ENCODE data around the gene COX4I1.
A peak's percentile ranks its signal among the peaks of the same experiment; 100 is the strongest.
"Not testable (repeated sequence)": the region's sequence is repeated elsewhere in the genome, so short reads cannot be mapped to it uniquely, and the experiment has no call there.

The COX4I1 gene

GRCh38 chr16:85800321-85800669, 800 bp downstream of the COX4I1 start:
- no peak for DNase-seq (ENCODE audit: low spot score)

DNA sequence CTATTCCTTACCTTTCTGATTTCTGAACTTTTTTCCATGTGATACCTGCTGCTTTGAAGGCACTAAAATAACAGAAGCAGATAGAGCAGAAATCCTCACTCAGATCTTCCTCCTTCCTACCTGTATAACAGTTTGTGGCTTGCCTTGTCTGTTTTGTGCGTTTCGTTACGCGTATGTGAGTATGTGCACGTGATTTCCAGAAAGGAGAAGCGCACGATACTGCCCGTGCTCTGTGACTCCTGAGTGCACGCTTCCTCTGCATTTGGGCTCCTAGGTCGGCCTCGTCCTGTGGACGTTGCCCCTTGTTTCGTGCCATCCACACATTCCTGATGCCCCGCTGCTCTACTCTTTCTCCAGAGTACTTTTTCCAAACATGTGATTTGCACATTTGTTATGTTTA, 4.1 kb downstream of the COX4I1 start:
- DNase-seq (ENCODE audit: low spot score) = no peak

GRCh38 chr16:85805442-85806045, 6.0 kb downstream of the COX4I1 start:
- DNase-seq (ENCODE audit: low spot score) = no peak

GRCh38 chr16:85806539-85806938, 7.0 kb downstream of the COX4I1 start:
- DNase-seq (ENCODE audit: low spot score) = no peak

DNA sequence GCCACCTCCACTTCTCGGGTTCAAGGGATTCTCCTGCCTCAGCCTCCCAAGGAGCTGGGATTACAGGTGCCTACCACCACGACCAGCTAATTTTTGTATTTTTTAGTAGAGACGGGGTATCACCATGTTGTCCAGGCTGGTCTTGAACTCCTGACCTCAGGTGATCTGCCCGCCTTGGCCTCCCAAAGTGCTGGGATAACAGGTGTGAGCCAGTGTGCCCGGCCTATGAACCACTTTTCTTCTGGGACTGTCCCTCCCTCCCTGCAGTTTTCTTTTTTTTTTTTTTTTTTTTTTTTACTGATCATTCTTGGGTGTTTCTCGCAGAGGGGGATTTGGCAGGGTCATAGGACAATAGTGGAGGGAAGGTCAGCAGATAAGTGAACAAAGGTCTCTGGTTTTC, 7.8 kb downstream of the COX4I1 start:
- not testable (repeated sequence) for DNase-seq (ENCODE audit: low spot score)

DNA sequence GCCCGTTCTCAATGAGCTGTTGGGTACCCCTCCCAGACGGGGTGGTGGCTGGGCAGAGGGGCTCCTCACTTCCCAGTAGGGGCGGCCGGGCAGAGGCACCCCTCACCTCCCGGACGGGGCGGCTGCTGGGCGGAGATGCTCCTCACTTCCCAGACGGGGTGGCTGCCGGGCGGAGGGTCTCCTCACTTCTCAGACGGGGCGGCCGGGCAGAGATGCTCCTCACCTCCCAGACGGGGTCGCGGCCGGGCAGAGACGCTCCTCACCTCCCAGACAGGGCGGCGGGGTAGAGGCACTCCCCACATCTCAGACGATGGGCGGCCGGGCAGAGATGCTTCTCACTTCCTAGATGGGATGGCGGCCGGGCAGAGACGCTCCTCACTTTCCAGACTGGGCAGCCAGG, 8.6 kb downstream of the COX4I1 start:
- not testable (repeated sequence) for DNase-seq (ENCODE audit: low spot score)

- DNase-seq (ENCODE audit: low spot score) = no peak
Measured at GRCh38 chr16:85808926-85809325, 9.4 kb downstream of the COX4I1 start.

- DNase-seq (ENCODE audit: low spot score) = no peak
Measured at GRCh38 chr16:85809645-85810044, 10.2 kb downstream of the COX4I1 start.

- DNase-seq (ENCODE audit: low spot score) = no peak
Measured at GRCh38 chr16:85810097-85810741, 10.7 kb downstream of the COX4I1 start.

GRCh38 chr16:85810742-85811115, 11.2 kb downstream of the COX4I1 start:
- no peak for DNase-seq (ENCODE audit: low spot score)

- no peak for DNase-seq (ENCODE audit: low spot score)
Measured at GRCh38 chr16:85812031-85812807, 12.7 kb downstream of the COX4I1 start.

DNA sequence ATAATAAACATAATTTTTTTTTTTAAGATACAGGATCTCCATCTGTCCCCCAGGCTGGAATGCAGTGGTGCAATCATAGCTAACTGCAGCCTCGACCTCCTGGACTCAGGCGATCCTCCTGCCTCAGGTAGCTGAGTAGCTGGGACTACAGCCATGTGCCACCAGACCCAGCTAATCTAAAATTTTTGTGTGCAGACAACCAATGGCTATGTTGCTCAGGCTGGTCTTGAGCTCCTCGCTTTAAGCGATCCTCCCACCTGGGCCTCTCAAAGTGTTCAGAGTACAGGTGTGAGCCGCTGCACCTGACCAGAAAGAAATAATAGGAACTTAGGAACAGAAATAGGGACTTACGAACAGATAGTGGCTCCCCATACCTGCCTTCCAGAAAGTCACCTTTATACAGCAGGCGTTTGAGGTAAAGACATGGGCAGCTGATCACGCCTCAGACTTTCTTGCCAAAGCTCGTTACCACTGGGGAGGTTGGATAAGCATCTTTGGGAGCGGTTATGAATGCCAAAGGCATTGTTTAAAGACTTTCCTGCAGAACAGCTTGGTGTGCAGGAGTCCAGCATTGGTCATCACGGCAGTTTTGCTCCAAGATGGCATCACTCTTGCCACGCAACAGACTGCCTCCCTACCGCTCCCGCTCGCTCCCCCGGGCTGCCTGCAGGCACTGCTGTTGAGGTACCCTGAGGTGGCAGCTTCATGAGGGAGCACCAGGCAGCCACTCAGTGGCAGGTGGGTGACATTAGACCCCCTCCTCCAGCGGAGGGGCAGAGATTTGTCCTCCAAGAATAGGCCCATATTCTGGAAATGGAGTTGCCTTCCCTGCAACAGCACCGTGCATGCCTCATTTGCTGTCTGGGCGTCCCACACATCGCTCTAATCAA, 13.6 kb downstream of the COX4I1 start:
- DNase-seq (ENCODE audit: low spot score) = no peak

DNA sequence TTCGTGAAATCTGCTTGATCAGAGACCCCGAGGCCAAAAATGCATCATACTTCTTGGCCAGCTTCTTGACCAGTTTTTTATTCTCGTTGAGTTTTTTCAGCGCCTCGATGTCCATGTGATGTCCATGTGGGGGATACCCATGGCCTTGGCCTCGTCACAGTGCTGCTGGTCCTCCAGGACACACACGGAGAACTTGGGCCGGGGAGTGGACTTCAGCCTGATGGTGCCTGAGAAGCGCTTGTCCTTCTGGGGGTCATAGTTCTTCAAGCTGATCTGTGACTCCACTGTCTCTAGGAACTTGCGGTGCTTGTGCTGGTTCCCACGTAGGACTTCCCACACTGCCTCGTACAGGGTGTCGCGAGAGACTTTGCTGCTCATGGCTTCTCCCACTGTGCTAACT, 16.7 kb downstream of the COX4I1 start:
- DNase-seq (ENCODE audit: low spot score) = no peak

DNA sequence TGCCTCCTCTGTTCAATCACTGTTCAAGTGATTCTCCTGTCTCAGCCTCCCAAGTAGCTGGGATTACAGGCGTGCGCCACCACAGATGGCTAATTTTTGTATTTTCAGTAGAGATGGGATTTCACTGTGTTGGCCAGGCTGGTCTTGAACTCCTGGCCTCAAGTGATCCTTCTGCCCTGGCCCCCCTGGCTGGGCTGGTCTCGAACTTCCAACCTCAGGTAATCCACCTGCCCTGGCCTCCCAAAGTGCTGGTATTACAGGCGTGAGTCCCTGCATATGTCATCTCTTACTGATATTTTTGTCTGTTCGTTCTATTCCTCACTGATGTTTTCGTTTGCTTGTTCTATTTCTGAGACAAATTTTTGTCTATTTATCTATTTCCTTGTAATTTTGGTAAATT, 17.7 kb downstream of the COX4I1 start:
- DNase-seq (ENCODE audit: low spot score) = not testable (repeated sequence)

GRCh38 chr16:85819245-85819644, 19.8 kb downstream of the COX4I1 start:
- no peak for DNase-seq (ENCODE audit: low spot score)

- DNase-seq (ENCODE audit: low spot score) = no peak
Measured at GRCh38 chr16:85819771-85820170, 20.3 kb downstream of the COX4I1 start.

DNA sequence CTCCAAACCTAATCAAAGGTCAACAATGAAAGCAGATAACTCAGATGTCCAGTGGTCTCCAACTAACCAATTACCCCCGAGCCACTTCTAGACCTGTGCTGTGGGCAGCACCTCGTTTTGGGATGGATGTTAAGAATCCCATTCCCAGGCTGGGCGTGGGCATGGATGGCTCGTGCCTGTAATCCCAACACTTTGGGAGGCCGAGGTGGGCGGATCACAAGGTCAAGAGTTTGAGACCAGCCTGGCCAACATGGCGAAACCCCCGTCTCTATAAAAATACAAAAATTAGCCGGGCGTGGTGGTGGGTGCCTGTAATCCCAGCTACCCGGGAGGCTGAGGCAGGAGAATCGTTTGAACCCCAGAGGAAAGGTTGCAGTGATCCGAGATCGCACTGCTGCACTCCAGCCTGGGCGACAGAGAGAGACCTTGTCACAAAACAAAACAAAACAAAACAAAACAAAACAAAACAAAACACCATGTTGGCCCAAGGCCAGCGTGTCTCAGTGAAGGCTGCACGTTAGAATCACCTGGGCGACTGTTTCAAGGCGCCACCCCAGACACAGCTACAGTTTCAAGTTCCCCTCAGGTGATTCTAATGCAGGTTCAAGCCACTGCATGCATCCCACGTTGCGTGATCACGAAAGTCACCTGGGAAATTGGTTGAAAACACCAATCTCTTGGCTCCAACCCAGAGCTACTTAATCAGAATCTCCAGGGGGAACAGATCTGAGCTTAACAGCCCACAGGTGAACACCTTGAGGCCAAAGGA, 21.3 kb downstream of the COX4I1 start:
- no peak for DNase-seq (ENCODE audit: low spot score)

GRCh38 chr16:85821390-85822135, 22.1 kb downstream of the COX4I1 start:
- peak; percentile 86 for DNase-seq (ENCODE audit: low spot score)

- no peak for DNase-seq (ENCODE audit: low spot score)
Measured at GRCh38 chr16:85822145-85822544, 22.6 kb downstream of the COX4I1 start.

- no peak for DNase-seq (ENCODE audit: low spot score)
Measured at GRCh38 chr16:85823328-85823920, 23.9 kb downstream of the COX4I1 start.

Measured in left forelimb (tissue), 1 donor.